Measurements from ENCODE around the gene XKR8.

The XKR8 gene

GRCh38 chr1:27940870-27941560 lies 18.8 kb upstream of the XKR8 start:
- no peak for DNase-seq (ENCODE audit: insufficient read length, low spot score)
- FAIRE-seq, result no peak
- no peak for TF ChIP-seq CTCF (IDR thresholded peaks at IDR 0.05; ENCODE audit: insufficient read depth, missing control alignments)

GRCh38 chr1:27941671-27942540 lies 17.9 kb upstream of the XKR8 start:
- no peak for TF ChIP-seq CTCF (IDR thresholded peaks at IDR 0.05; ENCODE audit: insufficient read depth, missing control alignments)
- FAIRE-seq, result no peak
- DNase-seq (ENCODE audit: insufficient read length, low spot score), result no peak

GRCh38 chr1:27945020-27945419 lies 14.8 kb upstream of the XKR8 start:
- no peak for FAIRE-seq
- TF ChIP-seq CTCF (IDR thresholded peaks at IDR 0.05; ENCODE audit: insufficient read depth, missing control alignments), result no peak
- no peak for DNase-seq (ENCODE audit: insufficient read length, low spot score)

GRCh38 chr1:27949027-27949426 lies 10.7 kb upstream of the XKR8 start:
- no peak for FAIRE-seq
- no peak for DNase-seq (ENCODE audit: insufficient read length, low spot score)
- no peak for TF ChIP-seq CTCF (IDR thresholded peaks at IDR 0.05; ENCODE audit: insufficient read depth, missing control alignments)

GRCh38 chr1:27951396-27951795 lies 8.4 kb upstream of the XKR8 start:
- FAIRE-seq (no peak), DNase-seq (ENCODE audit: insufficient read length, low spot score) (no peak)

GRCh38 chr1:27952147-27952546 lies 7.6 kb upstream of the XKR8 start:
- no peak for TF ChIP-seq CTCF (IDR thresholded peaks at IDR 0.05; ENCODE audit: insufficient read depth, missing control alignments)
- no peak for DNase-seq (ENCODE audit: insufficient read length, low spot score)
- FAIRE-seq, result no peak

More at GRCh38 chr1:27951396-27951795, 8.4 kb upstream of the XKR8 start:
- no peak for TF ChIP-seq CTCF (IDR thresholded peaks at IDR 0.05; ENCODE audit: insufficient read depth, missing control alignments)

GRCh38 chr1:27954186-27954585 lies 5.6 kb upstream of the XKR8 start:
- no peak for DNase-seq (ENCODE audit: insufficient read length, low spot score)
- FAIRE-seq, result no peak
- no peak for TF ChIP-seq CTCF (IDR thresholded peaks at IDR 0.05; ENCODE audit: insufficient read depth, missing control alignments)
